Measurements from ENCODE around the gene GM2A. TPM values are rescaled to one million over a fixed set of nuclear protein-coding genes. Genes with fewer than 3 reads are reported as not detected.
A peak's percentile ranks its signal among the peaks of the same experiment; 100 is the strongest.

The GM2A gene
- total and polyA plus RNA-seq, 2 donors (not counting 1 experiment from before 2014, with no cell fraction given) = 29.8 to 82.7 TPM

DNA sequence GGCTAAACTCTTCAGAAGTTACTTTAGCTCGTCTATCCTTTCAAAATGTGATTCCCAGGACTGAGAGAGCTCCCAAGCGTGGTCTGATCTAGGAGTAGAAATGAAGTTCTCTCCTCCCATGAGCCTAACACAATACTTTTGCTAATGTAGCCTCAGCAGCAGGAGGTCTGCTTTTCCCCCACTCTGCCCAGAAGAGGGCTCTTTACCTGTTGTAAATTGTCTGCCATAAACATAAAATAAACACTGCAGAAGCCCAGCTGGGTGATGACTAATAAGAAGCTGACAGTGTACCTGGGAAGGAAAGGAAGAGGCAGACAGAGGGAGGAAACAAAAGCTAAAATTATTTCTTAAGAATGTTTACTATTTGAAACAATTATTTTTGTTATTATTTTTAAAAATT is 35.2 kb downstream of the GM2A start:
- POLR2A ChIA-PET = no interaction called here
- intact Hi-C loops (cut with micrococcal nuclease) = no loop called here

DNA sequence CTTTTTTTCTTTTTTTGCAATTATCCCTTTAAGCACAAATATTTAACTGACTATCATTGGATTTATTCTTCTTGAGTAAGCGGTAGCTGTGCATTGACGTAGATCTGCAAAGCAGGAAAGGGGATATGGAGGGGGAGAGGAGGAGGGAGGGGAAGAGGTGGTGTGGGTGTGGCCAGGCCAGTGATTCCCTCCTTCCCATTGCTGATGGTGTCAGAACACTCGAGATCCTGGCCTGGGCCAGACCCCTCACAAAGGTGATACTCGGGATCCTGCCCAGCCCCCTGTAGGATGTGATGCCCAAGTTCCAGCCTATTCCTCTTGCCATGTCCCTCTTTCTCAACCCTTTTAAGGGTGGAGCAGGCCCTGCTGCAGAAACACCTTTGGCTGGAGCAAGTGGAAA is 40.6 kb downstream of the GM2A start:
- TF ChIP-seq, protein P1, sequence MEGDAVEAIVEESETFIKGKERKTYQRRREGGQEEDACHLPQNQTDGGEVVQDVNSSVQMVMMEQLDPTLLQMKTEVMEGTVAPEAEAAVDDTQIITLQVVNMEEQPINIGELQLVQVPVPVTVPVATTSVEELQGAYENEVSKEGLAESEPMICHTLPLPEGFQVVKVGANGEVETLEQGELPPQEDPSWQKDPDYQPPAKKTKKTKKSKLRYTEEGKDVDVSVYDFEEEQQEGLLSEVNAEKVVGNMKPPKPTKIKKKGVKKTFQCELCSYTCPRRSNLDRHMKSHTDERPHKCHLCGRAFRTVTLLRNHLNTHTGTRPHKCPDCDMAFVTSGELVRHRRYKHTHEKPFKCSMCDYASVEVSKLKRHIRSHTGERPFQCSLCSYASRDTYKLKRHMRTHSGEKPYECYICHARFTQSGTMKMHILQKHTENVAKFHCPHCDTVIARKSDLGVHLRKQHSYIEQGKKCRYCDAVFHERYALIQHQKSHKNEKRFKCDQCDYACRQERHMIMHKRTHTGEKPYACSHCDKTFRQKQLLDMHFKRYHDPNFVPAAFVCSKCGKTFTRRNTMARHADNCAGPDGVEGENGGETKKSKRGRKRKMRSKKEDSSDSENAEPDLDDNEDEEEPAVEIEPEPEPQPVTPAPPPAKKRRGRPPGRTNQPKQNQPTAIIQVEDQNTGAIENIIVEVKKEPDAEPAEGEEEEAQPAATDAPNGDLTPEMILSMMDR (IDR thresholded peaks at IDR 0.05) = no peak
- no peak for TF ChIP-seq EZH2 (IDR thresholded peaks at IDR 0.05; ENCODE audit: borderline replicate concordance, insufficient read depth, low read depth, low read length, poor library complexity, severe bottlenecking)
- Histone ChIP-seq H3K36me3 (replicated peaks in 1 of 2; ENCODE audit: control extremely low read depth in 1 of 2, control insufficient read depth in 1 of 2, extremely low read depth in 1 of 2, insufficient read depth in 2 of 2, low read length in 1 of 2) (no peaks in the 10 kb centered on the region), H3K4me1 (ENCODE audit: control insufficient read depth in 2 of 2, insufficient read depth in 2 of 2, low read length in 2 of 2) (no peaks in the 10 kb centered on the region), H3K4me3 (ENCODE audit: control extremely low read depth in 1 of 5, extremely low read depth in 1 of 5, insufficient read depth in 1 of 5, low read depth in 2 of 5, low read length in 4 of 5) (no peak overlapping the region), H3K4me2 (replicated peaks; ENCODE audit: low read depth, low read length, poor library complexity, severe bottlenecking) (no peak overlapping the region), H3K9me3 (ENCODE audit: control extremely low read depth in 1 of 3, control insufficient read depth in 2 of 3, insufficient read depth in 1 of 3, low read length in 2 of 3) (no peaks in the 10 kb centered on the region), H4K20me1 (ENCODE audit: control insufficient read depth, insufficient read depth, low read length, poor library complexity, severe bottlenecking) (no peaks in the 10 kb centered on the region), H3K79me2 (ENCODE audit: control insufficient read depth, insufficient read depth, low read length) (no peaks in the 10 kb centered on the region), H3K27ac (ENCODE audit: low read length in 2 of 2) (no peak overlapping the region), H3K9ac (ENCODE audit: low read length) (no peak overlapping the region), H2AFZ (ENCODE audit: insufficient read depth, low read depth, low read length, poor library complexity, severe bottlenecking) (no peak overlapping the region), H3K27me3 (replicated peaks in 1 of 4; ENCODE audit: control extremely low read depth in 1 of 4, control insufficient read depth in 3 of 4, insufficient read depth in 4 of 4, low read length in 3 of 4) (no peaks in the 10 kb centered on the region)
- intact Hi-C loops (cut with micrococcal nuclease) = no loop called here
- peaks cover 2% of the 10 kb centered on the region for H3K4me1 Mint-ChIP-seq
- WGBS (ENCODE audit: insufficient coverage) = 79% methylated on average over 4 of the region's 4 CpGs
- H3K27ac Mint-ChIP-seq = no peak overlapping the region
- DNase-seq (no peak), ATAC-seq (ENCODE audit: low read depth) (no peak)
- CTCF ChIA-PET = no interaction called here
- POLR2A ChIA-PET = interaction anchor here (0.6 kb wide), 1 partner anchor 96 kb away, joined by 3 read pairs; no protein-coding TSS in a partner anchor
- no peak overlapping the region for H3K4me3 Mint-ChIP-seq
- H3K27me3 Mint-ChIP-seq = peaks cover 8% of the 10 kb centered on the region
- no peaks in the 10 kb centered on the region for H3K9me3 Mint-ChIP-seq (ENCODE audit: insufficient read depth)

More for the DNA sequence above, 35.2 kb downstream of the GM2A start:
- Histone ChIP-seq H3K9me3 (ENCODE audit: control extremely low read depth in 1 of 3, control insufficient read depth in 2 of 3, insufficient read depth in 1 of 3, low read length in 2 of 3) (no peaks in the 10 kb centered on the region), H4K20me1 (ENCODE audit: control insufficient read depth, insufficient read depth, low read length, poor library complexity, severe bottlenecking) (no peaks in the 10 kb centered on the region), H3K4me3 (ENCODE audit: control extremely low read depth in 1 of 5, extremely low read depth in 1 of 5, insufficient read depth in 1 of 5, low read depth in 2 of 5, low read length in 4 of 5) (no peak overlapping the region), H3K27ac (ENCODE audit: low read length in 2 of 2) (no peak overlapping the region), H3K36me3 (replicated peaks in 1 of 2; ENCODE audit: control extremely low read depth in 1 of 2, control insufficient read depth in 1 of 2, extremely low read depth in 1 of 2, insufficient read depth in 2 of 2, low read length in 1 of 2) (no peaks in the 10 kb centered on the region), H3K27me3 (replicated peaks in 1 of 4; ENCODE audit: control extremely low read depth in 1 of 4, control insufficient read depth in 3 of 4, insufficient read depth in 4 of 4, low read length in 3 of 4) (no peaks in the 10 kb centered on the region), H3K79me2 (ENCODE audit: control insufficient read depth, insufficient read depth, low read length) (no peaks in the 10 kb centered on the region), H2AFZ (ENCODE audit: insufficient read depth, low read depth, low read length, poor library complexity, severe bottlenecking) (no peak overlapping the region), H3K9ac (ENCODE audit: low read length) (no peak overlapping the region), H3K4me2 (replicated peaks; ENCODE audit: low read depth, low read length, poor library complexity, severe bottlenecking) (no peak overlapping the region), H3K4me1 (ENCODE audit: control insufficient read depth in 2 of 2, insufficient read depth in 2 of 2, low read length in 2 of 2) (no peaks in the 10 kb centered on the region)
- ATAC-seq (ENCODE audit: low read depth) (peak; percentile 31), DNase-seq (no peak)
- no peak overlapping the region for H3K4me3 Mint-ChIP-seq
- no peaks in the 10 kb centered on the region for H3K9me3 Mint-ChIP-seq (ENCODE audit: insufficient read depth)
- no peaks in the 10 kb centered on the region for H3K27me3 Mint-ChIP-seq
- TF ChIP-seq, protein P1 (IDR thresholded peaks at IDR 0.05) = no peak
- TF ChIP-seq EZH2 (IDR thresholded peaks at IDR 0.05; ENCODE audit: borderline replicate concordance, insufficient read depth, low read depth, low read length, poor library complexity, severe bottlenecking) = no peak
- no peaks in the 10 kb centered on the region for H3K4me1 Mint-ChIP-seq
- no CpG with 5 or more reads among the region's 2 CpGs for WGBS (ENCODE audit: insufficient coverage)
- H3K27ac Mint-ChIP-seq = no peak overlapping the region
- CTCF ChIA-PET = interaction anchor here (0.7 to 1.4 kb wide), 5 partner anchors 13 to 236 kb away, joined by 3 to 6 read pairs (median 3); no protein-coding TSS in a partner anchor

Measured in B cell (primary cell).